LNCaP clone FGC (cell line): ENCODE measurements around the gene AHCYL2.
A peak's percentile ranks its signal among the peaks of the same experiment; 100 is the strongest.

ENCODE experiments used
- DNase-seq: peaks from one replicate; pipeline ENCODE4 v3.0.0-alpha.2; 2011; ENCODE audit warnings: low read depth
- H3K4me3 ChIP-seq: 2 replicates; pipeline ENCODE4 v1.5.1; 2011; ENCODE audit warnings: mild to moderate bottlenecking, low read depth, low read length, control low read depth
- CTCF ChIP-seq: IDR thresholded peaks from 2 replicates; pipeline ENCODE4 v1.5.1; 2012; ENCODE audit warnings: mild to moderate bottlenecking; ENCODE audit not compliant: control insufficient read depth, insufficient read depth; ENCODE audit errors: extremely low read depth

AHCYL2 gene

GRCh38 chr7:129188892-129189660 is 35.8 kb upstream of the AHCYL2 start:
- no peak for TF ChIP-seq CTCF
- DNase-seq, result no peak

GRCh38 chr7:129189661-129190310 is 35.0 kb upstream of the AHCYL2 start:
- DNase-seq, result no peak
- TF ChIP-seq CTCF, result no peak
- peak overlapping the region; percentile 60 for H3K4me3 ChIP-seq

More at GRCh38 chr7:129188892-129189660, 35.8 kb upstream of the AHCYL2 start:
- peak overlapping the region; percentile 60 for H3K4me3 ChIP-seq

GRCh38 chr7:129191272-129191671 is 33.6 kb upstream of the AHCYL2 start:
- DNase-seq, result no peak
- no peak for TF ChIP-seq CTCF
- H3K4me3 ChIP-seq, result no peak overlapping the region

GRCh38 chr7:129193892-129194291 is 30.9 kb upstream of the AHCYL2 start:
- no peak for TF ChIP-seq CTCF
- DNase-seq, result no peak
- no peak overlapping the region for H3K4me3 ChIP-seq

GRCh38 chr7:129197771-129198170 is 27.1 kb upstream of the AHCYL2 start:
- no peak overlapping the region for H3K4me3 ChIP-seq
- TF ChIP-seq CTCF, result no peak
- no peak for DNase-seq

- no peak overlapping the region for H3K4me3 ChIP-seq
- no peak for DNase-seq
- no peak for TF ChIP-seq CTCF
Observed at GRCh38 chr7:129199406-129199805, 25.4 kb upstream of the AHCYL2 start.
